Nephron (organoid): Measurements from ENCODE around the gene KIAA0930.

ENCODE experiments used
- H3K27ac Mint-ChIP-seq, 3 experiments: 2 replicates each; pipeline ENCODE4 v1.8.0; 2020; ENCODE audit warnings: mixed read lengths in 3 of 3, mild to moderate bottlenecking in 2 of 3, moderate library complexity in 1 of 3
- H3K27me3 Mint-ChIP-seq: 2 replicates; pipeline ENCODE4 v1.8.0; 2021; ENCODE audit warnings: low read depth, mild to moderate bottlenecking, moderate library complexity, mixed read lengths
- H3K36me3 Mint-ChIP-seq: 2 replicates; pipeline ENCODE4 v1.8.0; 2020; ENCODE audit warnings: low read depth, mixed read lengths
- H3K4me1 Mint-ChIP-seq: 2 replicates; pipeline ENCODE4 v1.8.0; 2020; ENCODE audit warnings: mixed read lengths
- H3K4me3 Mint-ChIP-seq, 3 experiments: 2 replicates each; pipeline ENCODE4 v1.8.0; 2020; ENCODE audit warnings: mild to moderate bottlenecking in 3 of 3, mixed read lengths in 3 of 3, moderate library complexity in 2 of 3
- H3K9me3 Mint-ChIP-seq: 2 replicates; pipeline ENCODE4 v1.8.0; 2020; ENCODE audit warnings: mixed read lengths
- CTCF ChIP-seq, 3 experiments: fragments of 200-600 bp; sonication (generic); IDR thresholded peaks; one replicate each; pipeline ENCODE4 v1.5.0; 2021; ENCODE audit warnings: antibody characterized with exemption in 3 of 3; ENCODE audit not compliant: unreplicated experiment in 3 of 3

Gene KIAA0930

GRCh38 chr22:45200230-45200629 is 40.5 kb downstream of the KIAA0930 start:
- Mint-ChIP-seq H3K27ac (no peak overlapping the region), H3K4me3 (no peak overlapping the region), H3K4me1 (peaks cover 32% of the 10 kb centered on the region), H3K36me3 (peaks cover 21% of the 10 kb centered on the region), H3K27me3 (peaks cover 4% of the 10 kb centered on the region), H3K9me3 (no peaks in the 10 kb centered on the region)
- no peak for TF ChIP-seq CTCF (IDR thresholded peaks at IDR 0.05; ENCODE audit: unreplicated experiment in 3 of 3)

GRCh38 chr22:45199723-45200122 is 41.0 kb downstream of the KIAA0930 start:
- no peak overlapping the region for H3K27ac Mint-ChIP-seq
- no peaks in the 10 kb centered on the region for H3K27me3 Mint-ChIP-seq
- peaks cover 28% of the 10 kb centered on the region for H3K4me1 Mint-ChIP-seq
- H3K4me3 Mint-ChIP-seq: no peak overlapping the region
- TF ChIP-seq CTCF (IDR thresholded peaks at IDR 0.05; ENCODE audit: unreplicated experiment in 3 of 3): no peak
- no peaks in the 10 kb centered on the region for H3K9me3 Mint-ChIP-seq
- peaks cover 21% of the 10 kb centered on the region for H3K36me3 Mint-ChIP-seq

GRCh38 chr22:45198463-45198795 is 42.3 kb downstream of the KIAA0930 start:
- Mint-ChIP-seq H3K27me3 (no peaks in the 10 kb centered on the region), H3K36me3 (peaks cover 21% of the 10 kb centered on the region), H3K27ac (no peak overlapping the region), H3K9me3 (no peaks in the 10 kb centered on the region), H3K4me3 (no peak overlapping the region), H3K4me1 (peaks cover 24% of the 10 kb centered on the region)
- TF ChIP-seq CTCF (IDR thresholded peaks at IDR 0.05; ENCODE audit: unreplicated experiment in 3 of 3): no peak

GRCh38 chr22:45197606-45198462 is 42.9 kb downstream of the KIAA0930 start:
- H3K4me3 Mint-ChIP-seq: no peak overlapping the region
- H3K27me3 Mint-ChIP-seq: no peaks in the 10 kb centered on the region
- peaks cover 24% of the 10 kb centered on the region for H3K4me1 Mint-ChIP-seq
- peaks cover 21% of the 10 kb centered on the region for H3K36me3 Mint-ChIP-seq
- TF ChIP-seq CTCF (IDR thresholded peaks at IDR 0.05; ENCODE audit: unreplicated experiment in 3 of 3): no peak
- no peaks in the 10 kb centered on the region for H3K9me3 Mint-ChIP-seq
- H3K27ac Mint-ChIP-seq: peak overlapping the region in 1 of 3 experiments; percentile 30

- Mint-ChIP-seq H3K36me3 (peaks cover 21% of the 10 kb centered on the region), H3K9me3 (no peaks in the 10 kb centered on the region), H3K27ac (peak overlapping the region in 1 of 3 experiments; percentile 30), H3K27me3 (no peaks in the 10 kb centered on the region), H3K4me3 (no peak overlapping the region), H3K4me1 (peaks cover 24% of the 10 kb centered on the region)
- no peak for TF ChIP-seq CTCF (IDR thresholded peaks at IDR 0.05; ENCODE audit: unreplicated experiment in 3 of 3)
Observed at GRCh38 chr22:45196926-45197605, 43.6 kb downstream of the KIAA0930 start.
